Cardiac fibroblast (primary cell): ENCODE measurements around the gene ATP2B2.

ENCODE experiments used
- DNase-seq, 2 donors: peaks; one replicate each; pipeline versions ENCODE4 v3.0.0 to v3.0.0-alpha.2; 2010; ENCODE audit warnings: low read depth in 2 of 2
- H3K4me3 ChIP-seq, 2 donors: replicated peaks in 1 of 2; 1 replicate in 1 of 2; 2 replicates in 1 of 2; pipeline ENCODE4 v1.5.1; 2011; ENCODE audit warnings: low read depth in 2 of 2, low read length in 2 of 2, mild to moderate bottlenecking in 2 of 2, moderate library complexity in 1 of 2
- CTCF ChIP-seq: IDR thresholded peaks from one replicate; pipeline ENCODE4 v1.5.1; 2011; ENCODE audit warnings: low read depth, mild to moderate bottlenecking, low read length, inconsistent platforms

The ATP2B2 gene

GRCh38 chr3:10468613-10469354 lies 36.6 kb downstream of the ATP2B2 start:
- DNase-seq: no peak
- H3K4me3 ChIP-seq: no peak overlapping the region
- TF ChIP-seq CTCF: no peak

GRCh38 chr3:10467904-10468612 lies 37.3 kb downstream of the ATP2B2 start:
- no peak overlapping the region for H3K4me3 ChIP-seq
- TF ChIP-seq CTCF: no peak
- DNase-seq: no peak

- TF ChIP-seq CTCF: no peak
- no peak for DNase-seq
- no peak overlapping the region for H3K4me3 ChIP-seq
These were observed 38.2 kb downstream of the ATP2B2 start for GRCh38 chr3:10467204-10467603.

GRCh38 chr3:10466186-10466585 lies 39.2 kb downstream of the ATP2B2 start:
- DNase-seq: no peak
- no peak overlapping the region for H3K4me3 ChIP-seq
- TF ChIP-seq CTCF: no peak

GRCh38 chr3:10465161-10465560 lies 40.2 kb downstream of the ATP2B2 start:
- TF ChIP-seq CTCF: no peak
- no peak overlapping the region for H3K4me3 ChIP-seq
- DNase-seq: no peak

- no peak overlapping the region for H3K4me3 ChIP-seq
- no peak for TF ChIP-seq CTCF
- no peak for DNase-seq
These were observed 41.6 kb downstream of the ATP2B2 start for GRCh38 chr3:10463533-10464434.
